ENCODE results near the gene EPHB2. TPM values are rescaled to one million over a fixed set of nuclear protein-coding genes. Genes with fewer than 3 reads are reported as not detected.

The EPHB2 gene
- total and polyA plus RNA-seq, 2 of the 8 experiments (the other 6 are each of a cell fraction or from before 2014, with no cell fraction given) = 15.8 to 17.2 TPM

DNA sequence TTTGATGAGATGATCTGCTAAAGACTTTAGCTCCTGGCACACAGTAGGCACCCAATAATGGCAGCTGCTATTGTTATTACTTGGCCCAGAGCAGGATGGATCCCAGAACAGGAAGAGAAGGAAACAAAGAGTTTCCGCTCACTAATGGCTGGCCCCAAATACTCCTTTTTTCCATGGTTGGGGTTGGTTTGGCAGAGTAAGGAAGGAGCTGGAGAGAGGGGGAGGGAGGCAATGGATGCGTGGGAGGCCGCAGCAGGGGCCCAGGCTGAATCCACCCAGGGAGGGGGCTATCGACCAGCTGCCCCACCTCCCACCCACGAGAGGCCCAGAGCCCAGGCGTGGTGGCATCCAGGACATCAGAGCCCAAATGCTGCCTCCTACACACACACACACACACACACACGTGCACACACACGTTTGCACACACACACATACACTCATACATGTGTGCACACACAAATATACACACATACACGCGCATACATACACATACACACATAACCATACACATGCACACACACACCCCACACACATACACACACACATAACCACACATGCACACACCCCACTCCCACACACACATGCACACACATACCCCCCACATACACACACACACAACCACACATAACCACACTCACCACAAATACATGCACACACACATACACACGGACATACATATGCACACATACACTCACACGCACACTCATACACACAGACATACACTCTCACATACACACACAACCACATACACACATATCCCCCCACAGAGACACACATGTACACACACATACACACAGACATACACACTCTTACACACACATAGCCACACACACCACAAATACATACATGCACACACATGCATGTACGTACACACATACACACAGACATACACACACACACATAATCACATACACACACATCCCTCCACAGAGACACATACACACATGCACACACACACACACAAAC, 32.4 kb upstream of the EPHB2 start:
- Histone ChIP-seq H2BK12ac (ENCODE audit: low read depth, low read length) (peak overlapping the region; percentile 65; the same call in 1 of the 2 replicates), H2BK15ac (ENCODE audit: low read length) (peak overlapping the region; percentile 41; the same call in 1 of the 2 replicates), H3K9me3 (ENCODE audit: insufficient read depth in 2 of 2, low read depth in 1 of 2, low read length in 1 of 2) (no peaks in the 10 kb centered on the region), H2AFZ (ENCODE audit: low read length) (peak overlapping the region; percentile 87; the same call in 1 of the 2 replicates), H3K14ac (ENCODE audit: insufficient read length) (no peak overlapping the region), H3K4me2 (ENCODE audit: insufficient read depth in 1 of 2, low read depth in 2 of 2, low read length in 2 of 2) (no peak overlapping the region), H4K8ac (ENCODE audit: extremely low read depth, insufficient read depth, low read length) (no peak overlapping the region), H3K23ac (ENCODE audit: insufficient read length) (no peak overlapping the region), H3K36me3 (ENCODE audit: control insufficient read depth in 2 of 4, insufficient read depth in 4 of 4, low read length in 3 of 4) (no peaks in the 10 kb centered on the region), H3K79me2 (ENCODE audit: control insufficient read depth in 1 of 2, insufficient read depth in 2 of 2, low read length in 2 of 2) (no peaks in the 10 kb centered on the region; a peak in 1 of 4 replicates), H4K5ac (ENCODE audit: insufficient read length, low read depth, low read length) (no peak overlapping the region), H3K4ac (replicated peaks; ENCODE audit: insufficient read length, low read depth, low read length) (peak overlapping the region; percentile 86), H2BK120ac (replicated peaks; ENCODE audit: low read depth, low read length) (no peak overlapping the region), H3K4me1 (replicated peaks in 1 of 4; ENCODE audit: control insufficient read depth in 3 of 4, insufficient read depth in 4 of 4, low read length in 3 of 4) (peaks cover 0 to 14% (median 7%) of the 10 kb centered on the region in 4 experiments; a peak in 4 of 7 replicates), H4K91ac (replicated peaks; ENCODE audit: insufficient read length, low read length) (peak overlapping the region; percentile 81), H3K56ac (replicated peaks; ENCODE audit: insufficient read length, low read depth, low read length) (peak overlapping the region; percentile 95), H2BK5ac (ENCODE audit: low read depth, low read length) (peak overlapping the region; percentile 73; the same call in 1 of the 2 replicates), H3K18ac (ENCODE audit: extremely low read depth, low read length) (0 out of 2 replicates have a peak overlapping the region, but pooled peaks have one; percentile 13), H4K20me1 (replicated peaks in 1 of 2; ENCODE audit: control insufficient read depth in 1 of 2, insufficient read depth in 2 of 2, low read length in 2 of 2) (peaks cover 0 to 11% of the 10 kb centered on the region in 2 experiments), H3K27me3 (replicated peaks in 1 of 4; ENCODE audit: control insufficient read depth in 3 of 4, extremely low read depth in 1 of 4, insufficient read depth in 3 of 4, low read length in 3 of 4) (no peaks in the 10 kb centered on the region), H3K4me3 (ENCODE audit: extremely low read depth in 1 of 4, insufficient read depth in 2 of 4, low read depth in 3 of 4, low read length in 4 of 4) (no peak overlapping the region), H2BK20ac (ENCODE audit: low read length) (0 out of 2 replicates have a peak overlapping the region, but pooled peaks have one; percentile 5), H3K79me1 (ENCODE audit: low read depth, low read length) (no peaks in the 10 kb centered on the region), H3K9ac (replicated peaks in 1 of 4; ENCODE audit: extremely low read depth in 1 of 4, low read depth in 3 of 4, low read length in 3 of 4) (no peak overlapping the region), H3K27ac (ENCODE audit: low read depth, low read length) (no peak overlapping the region), H3K23me2 (ENCODE audit: low read depth, low read length) (peaks cover 12% of the 10 kb centered on the region; the same call in 1 of the 2 replicates), H2AK5ac (ENCODE audit: low read depth, low read length) (peak overlapping the region; percentile 89)
- CTCF ChIA-PET (ENCODE audit: partially characterized antibody) = interaction anchor here (0.7 to 4.4 kb wide), 6 partner anchors 9 to 252 kb away, joined by 3 to 27 read pairs (median 12); no protein-coding TSS in a partner anchor
- DNase-seq (ENCODE audit: low read depth in 1 of 2, low spot score in 2 of 2) (no peak), FAIRE-seq (no peak)
- whole genome bisulfite sequencing, 2 experiments (ENCODE audit: extremely low coverage in 1 of 2, insufficient coverage in 1 of 2, insufficient read length in 1 of 2, insufficient replicate concordance in 2 of 2, low coverage in 1 of 2, low lambda C conversion rate in 2 of 2, missing lambda C conversion rate in 1 of 2) = 90% methylated on average over 11 of the region's 13 CpGs; no CpG with 5 or more reads in 1 of the 2 experiments
- POLR2A ChIA-PET (ENCODE audit: partially characterized antibody) = no interaction called here
- TF ChIP-seq EP300 (IDR thresholded peaks at IDR 0.05; ENCODE audit: borderline replicate concordance in 1 of 2, low read depth in 2 of 2, low read length in 2 of 2) (no peak), TEAD4 (IDR thresholded peaks at IDR 0.05; ENCODE audit: low read depth, low read length) (no peak), NANOG (IDR thresholded peaks at IDR 0.05; ENCODE audit: insufficient read depth, low read depth, low read length, poor library complexity, severe bottlenecking) (no peak), YY1 (IDR thresholded peaks at IDR 0.05; ENCODE audit: low read depth, low read length) (no peak), MAFK (IDR thresholded peaks at IDR 0.05; ENCODE audit: low read depth, low read length) (no peak), PHF8 (conservative IDR thresholded peaks at IDR 0.05; ENCODE audit: low read depth, low read length) (no peak)
